Dedifferentiated amniotic fluid mesenchymal stem cell (primary cell): Measurements from ENCODE around the gene RFESD.
"Not testable (repeated sequence)": the region's sequence is repeated elsewhere in the genome, so short reads cannot be mapped to it uniquely, and the experiment has no call there.

Source experiments
- DNase-seq: peaks from one replicate; pipeline ENCODE4 v3.0.0-alpha.2; 2016; ENCODE audit errors: extremely low spot score

RFESD gene

DNA sequence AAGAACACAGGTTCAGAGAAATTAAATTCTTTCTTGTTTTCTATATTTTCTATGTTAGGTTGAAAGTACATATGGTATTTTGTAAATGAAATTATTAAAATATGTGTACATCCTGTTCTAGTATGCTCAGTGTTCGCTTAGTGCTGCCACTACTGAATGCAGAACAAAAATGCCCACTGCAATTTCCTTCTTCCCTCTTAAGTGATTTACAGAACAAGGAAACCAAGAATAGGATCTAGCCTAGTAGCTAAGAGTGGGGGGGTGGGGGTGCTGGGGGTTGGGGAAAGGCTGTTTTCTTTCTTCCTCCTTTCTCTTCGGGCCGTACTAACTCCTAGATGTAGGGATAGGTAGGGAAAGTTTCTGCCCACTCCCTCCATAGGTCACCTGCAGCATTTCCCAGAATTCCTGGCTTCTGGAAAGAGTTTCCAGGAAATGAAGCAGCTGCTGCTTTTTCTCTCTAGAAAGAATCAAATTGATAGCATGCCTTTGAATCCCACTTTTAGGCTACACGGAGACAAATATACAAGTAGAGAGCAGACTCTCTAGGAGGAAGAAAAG is 20.6 kb downstream of the RFESD start:
- DNase-seq: no peak

DNA sequence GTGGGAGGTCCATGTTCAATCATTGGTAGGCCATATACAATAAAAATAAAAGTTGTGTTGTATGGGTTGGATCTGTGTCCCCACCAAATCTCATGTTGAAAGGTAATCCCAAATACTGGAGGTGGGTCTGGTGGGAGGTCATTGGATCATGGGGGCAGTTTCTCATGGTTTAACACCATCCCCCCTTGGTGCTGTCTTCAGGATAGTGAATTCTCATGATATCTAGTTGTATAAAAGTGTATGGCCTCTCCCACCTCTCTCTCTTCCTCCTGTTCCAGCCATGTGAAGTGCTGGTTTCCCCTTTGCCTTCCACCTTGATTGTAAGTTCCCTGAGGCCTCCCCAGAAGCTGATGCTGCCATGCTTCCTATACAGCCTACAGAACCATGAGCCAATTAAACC is 21.1 kb downstream of the RFESD start:
- DNase-seq: no peak

DNA sequence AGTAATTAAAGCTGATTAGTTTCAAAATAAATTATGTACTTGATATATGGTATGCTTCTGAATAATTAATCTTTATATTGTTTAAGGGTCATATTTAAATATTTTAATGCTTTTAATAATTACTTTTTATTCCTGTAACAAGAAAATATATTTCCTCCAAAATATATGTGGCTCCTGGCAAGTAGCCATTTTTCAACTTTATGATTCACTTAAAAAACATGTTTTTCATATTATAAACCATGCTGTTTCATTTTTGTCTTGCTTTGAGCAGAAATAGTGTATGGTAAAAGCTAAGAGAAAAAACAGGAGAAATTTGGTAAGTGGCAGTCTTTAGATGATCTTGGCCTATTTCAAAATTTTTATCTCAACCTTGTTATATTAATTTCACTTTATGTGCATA is 21.6 kb downstream of the RFESD start:
- no peak for DNase-seq

- DNase-seq: no peak
These were observed 22.2 kb downstream of the RFESD start for GRCh38 chr5:95668728-95669127.

DNA sequence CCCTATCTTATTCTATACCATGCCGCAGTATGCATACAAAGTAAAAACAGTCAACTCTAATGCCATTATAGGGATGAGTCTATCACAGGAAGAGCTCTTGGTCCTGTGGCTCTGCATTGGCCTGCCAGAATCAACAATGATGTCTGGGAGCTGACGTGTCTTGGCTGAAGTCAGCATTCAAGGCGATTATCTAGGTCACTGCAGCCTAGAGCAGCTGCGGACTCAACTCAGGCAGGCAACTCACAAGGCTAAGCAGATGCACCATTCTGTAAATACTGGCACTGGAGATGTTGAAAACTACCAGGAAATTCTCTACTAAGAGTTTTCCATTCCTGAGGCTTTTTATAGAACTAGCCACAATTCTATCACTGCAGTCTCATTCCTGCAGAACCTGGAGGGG is 23.0 kb downstream of the RFESD start:
- peak; percentile 76 for DNase-seq

GRCh38 chr5:95669985-95670384 is 23.4 kb downstream of the RFESD start:
- no peak for DNase-seq

- DNase-seq: no peak
These were observed 24.0 kb downstream of the RFESD start for GRCh38 chr5:95670568-95670967.

- DNase-seq: no peak
These were observed 25.2 kb downstream of the RFESD start for GRCh38 chr5:95671826-95672225.

DNA sequence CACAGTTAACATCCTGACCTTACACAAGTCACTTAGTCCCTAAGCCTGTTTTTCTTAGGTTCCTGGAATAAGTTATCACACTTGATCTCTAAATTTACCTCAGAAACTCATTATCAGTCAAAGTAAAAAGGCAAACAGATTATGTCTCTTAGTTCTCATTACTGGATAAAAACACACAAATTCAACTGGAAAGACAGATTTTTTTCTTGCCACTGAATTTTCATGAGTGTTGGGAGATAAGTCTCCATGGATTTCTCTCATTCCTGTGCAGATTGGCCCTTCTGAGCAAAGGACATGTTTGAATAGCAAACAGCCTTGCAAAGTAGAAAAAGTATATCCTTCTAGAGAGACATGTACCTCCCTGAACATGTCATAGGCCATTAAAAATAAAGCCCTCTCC is 26.1 kb downstream of the RFESD start:
- no peak for DNase-seq

DNA sequence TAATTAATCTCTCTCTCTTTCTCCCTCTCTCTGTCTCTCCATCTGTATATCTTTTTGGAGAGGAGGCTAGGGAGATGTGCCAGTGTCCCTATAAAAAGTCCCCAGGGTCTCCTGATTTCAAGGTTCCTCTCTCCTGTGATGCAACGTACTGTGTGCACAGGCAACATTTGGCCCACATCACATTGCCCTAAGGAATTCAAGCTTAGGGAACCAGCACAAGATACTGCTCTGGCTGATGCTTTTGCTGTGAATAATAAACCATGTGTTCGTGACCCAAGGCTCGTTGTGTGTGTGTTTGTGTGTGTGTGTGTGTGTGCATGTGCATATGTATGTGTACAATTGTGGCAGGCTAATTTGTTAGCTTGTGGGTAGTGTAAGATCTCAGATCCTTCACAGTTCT is 26.5 kb downstream of the RFESD start:
- DNase-seq: peak; percentile 64

DNA sequence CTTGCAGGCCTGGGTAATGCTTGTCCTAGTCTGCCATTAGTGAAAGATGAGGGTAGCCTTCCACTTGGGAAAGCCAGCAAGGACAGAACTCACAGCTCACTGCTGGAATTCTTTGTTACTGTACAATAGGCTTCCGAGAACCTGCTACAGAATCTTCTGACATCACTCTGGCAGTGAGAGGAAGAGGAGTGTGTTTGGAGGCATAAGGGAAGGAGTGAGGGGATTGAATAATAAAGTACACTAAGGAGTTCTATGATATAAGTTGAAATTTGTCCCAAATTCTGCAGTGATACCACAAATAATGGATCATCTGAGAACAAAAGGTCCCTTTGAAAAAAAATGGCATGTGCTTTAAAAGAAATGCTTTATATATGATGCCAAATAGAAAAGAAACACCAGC is 36.3 kb downstream of the RFESD start, which contains the start of gene SPATA9:
SPATA9 (minus strand) TSS at position 101 of the 400 bp plus-strand sequence. CDS start 137 bp downstream, outside the sequence.
- DNase-seq: no peak

DNA sequence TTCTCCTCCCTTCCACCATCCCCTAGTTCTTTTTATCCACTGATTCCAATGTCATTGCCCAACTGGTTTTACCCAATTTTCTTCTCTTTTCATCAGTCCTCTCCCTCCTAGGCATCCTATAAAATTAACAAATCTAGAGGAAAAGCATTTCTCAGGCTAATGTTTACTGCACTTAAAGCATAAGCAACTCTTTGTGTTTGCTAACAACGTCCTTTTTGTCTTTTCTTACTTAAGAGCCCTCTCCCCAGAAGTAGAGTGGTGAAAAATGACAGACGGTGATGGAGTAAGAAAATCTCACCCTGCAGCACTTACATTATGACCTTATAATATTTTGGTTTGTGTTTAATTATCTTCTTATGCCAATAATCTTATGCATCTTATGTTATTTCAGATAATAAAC is 37.8 kb downstream of the RFESD start:
- no peak for DNase-seq

DNA sequence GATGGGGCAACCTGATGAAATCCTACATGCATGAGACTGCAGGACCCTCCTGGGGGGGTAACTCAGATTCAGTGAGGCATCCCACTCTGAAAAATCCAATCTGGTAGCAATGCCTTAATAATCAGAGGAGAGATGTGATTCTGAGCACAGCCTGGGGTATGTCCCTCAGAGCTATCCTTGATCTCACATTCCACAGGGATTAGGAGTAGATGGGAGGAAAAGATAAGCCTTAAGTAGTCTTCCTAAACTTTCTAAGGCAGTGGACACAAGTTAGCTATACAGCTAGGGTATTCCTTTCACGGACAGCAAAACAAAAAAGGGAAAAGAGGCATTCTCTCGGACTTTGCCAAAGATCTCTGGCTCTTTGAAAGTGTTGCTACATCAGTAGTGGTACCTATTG is 40.1 kb downstream of the RFESD start:
- no peak for DNase-seq

GRCh38 chr5:95689680-95690079 is 43.1 kb downstream of the RFESD start:
- no peak for DNase-seq

- DNase-seq: no peak
These were observed 43.8 kb downstream of the RFESD start for GRCh38 chr5:95690333-95690732.

- DNase-seq: peak; percentile 48
These were observed 51.5 kb downstream of the RFESD start for GRCh38 chr5:95697781-95698681.

GRCh38 chr5:95699337-95699736 is 52.8 kb downstream of the RFESD start:
- DNase-seq: no peak

DNA sequence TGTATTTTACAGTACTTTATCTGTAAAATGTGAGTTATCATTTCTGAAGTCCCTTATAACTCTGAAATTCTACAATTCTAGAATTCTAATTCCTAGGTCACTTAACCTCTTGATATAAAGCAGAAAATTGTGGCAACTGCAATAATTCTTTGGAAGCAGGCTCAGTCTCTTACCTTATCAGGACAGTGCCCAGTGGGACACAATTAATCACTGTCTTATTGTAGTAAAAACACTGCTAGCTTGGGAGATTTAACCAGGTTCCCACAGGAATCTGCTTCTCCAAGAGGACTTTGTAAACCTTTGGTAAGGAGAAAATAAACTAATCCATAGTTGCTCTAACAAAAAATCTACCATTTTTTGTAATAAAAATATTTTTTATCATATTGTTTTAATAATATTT is 54.5 kb downstream of the RFESD start:
- DNase-seq: no peak

- no peak for DNase-seq
These were observed 57.6 kb downstream of the RFESD start for GRCh38 chr5:95704150-95704549.

GRCh38 chr5:95706196-95706595 is 59.6 kb downstream of the RFESD start:
- DNase-seq: not testable (repeated sequence)

DNA sequence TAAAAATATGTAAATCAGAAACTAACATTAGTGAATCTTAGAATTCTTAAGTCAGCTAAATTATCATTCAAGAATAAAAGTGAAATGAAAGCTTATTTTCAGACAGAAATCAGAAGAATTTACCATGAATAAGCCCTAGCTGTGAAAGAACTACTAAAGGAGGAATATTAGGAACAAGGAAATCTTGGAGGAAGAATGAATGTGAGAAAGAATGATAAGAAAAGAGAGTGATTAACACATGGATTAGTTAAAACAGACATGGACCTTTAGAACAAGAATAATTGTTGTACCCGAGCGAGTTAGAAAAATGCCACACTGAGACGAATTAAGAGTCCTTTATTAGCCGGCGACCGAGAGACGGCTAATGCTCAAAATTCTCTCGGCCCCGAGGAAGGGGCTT is 60.5 kb downstream of the RFESD start:
- DNase-seq: no peak
